Stimulated activated CD4-positive, alpha-beta T cell treated with anti-CD3 and anti-CD28 coated beads, TNF-alpha, amount 100 ng/mL, for 4 hours (primary cell): ENCODE results near the gene LNPEP.
"Not testable (repeated sequence)": the region's sequence is repeated elsewhere in the genome, so short reads cannot be mapped to it uniquely, and the experiment has no call there.

Experiments used
- DNase-seq, 3 experiments: peaks; one replicate each; pipeline ENCODE4 v3.0.0-alpha.2; 2020; ENCODE audit warnings: low read depth in 3 of 3

Gene LNPEP

GRCh38 chr5:96930058-96930457 is 5.8 kb upstream of the LNPEP start:
- no peak for DNase-seq

GRCh38 chr5:96930589-96930988 is 5.3 kb upstream of the LNPEP start:
- DNase-seq, result no peak

- not testable (repeated sequence) for DNase-seq
Measured at GRCh38 chr5:96931037-96931436, 4.8 kb upstream of the LNPEP start.

GRCh38 chr5:96931605-96932004 is 4.3 kb upstream of the LNPEP start:
- DNase-seq, result no peak

- DNase-seq, result no peak
Measured at GRCh38 chr5:96932026-96932425, 3.9 kb upstream of the LNPEP start.

- no peak for DNase-seq
Measured at GRCh38 chr5:96933764-96934707, 1.8 kb upstream of the LNPEP start.

GRCh38 chr5:96934708-96935558 is 947 bp upstream of the LNPEP start:
- DNase-seq, result peak; percentile 80 to 84 (median 83)

GRCh38 chr5:96936431-96937320 is 796 bp downstream of the LNPEP start:
- peak in 2 of 3 experiments; percentile 16 to 27 for DNase-seq

GRCh38 chr5:96940586-96940985 is 4.7 kb downstream of the LNPEP start:
- DNase-seq, result no peak

- no peak for DNase-seq
Measured at GRCh38 chr5:96941140-96941539, 5.3 kb downstream of the LNPEP start.

- no peak for DNase-seq
Measured at GRCh38 chr5:96942078-96942477, 6.2 kb downstream of the LNPEP start.

GRCh38 chr5:96942911-96943310 is 7.0 kb downstream of the LNPEP start:
- no peak for DNase-seq

- DNase-seq, result no peak
Measured at GRCh38 chr5:96943799-96944198, 7.9 kb downstream of the LNPEP start.

GRCh38 chr5:96945144-96945897 is 9.4 kb downstream of the LNPEP start:
- DNase-seq, result no peak

GRCh38 chr5:96946381-96946780 is 10.5 kb downstream of the LNPEP start:
- no peak for DNase-seq

GRCh38 chr5:96952118-96952750 is 16.4 kb downstream of the LNPEP start:
- no peak for DNase-seq

- DNase-seq, result no peak
Measured at GRCh38 chr5:96952974-96953730, 17.3 kb downstream of the LNPEP start.

GRCh38 chr5:96957254-96958049 is 21.6 kb downstream of the LNPEP start:
- no peak for DNase-seq

GRCh38 chr5:96958977-96959376 is 23.1 kb downstream of the LNPEP start:
- no peak for DNase-seq
